Hepatocyte (in vitro differentiated cells): ENCODE measurements around the gene AGAP1.

Experiments
- EZH2 ChIP-seq: fragments of 200-600 bp; sonication (generic); IDR thresholded peaks from 2 replicates; pipeline ENCODE4 v1.6.1; 2016; ENCODE audit warnings: antibody characterized with exemption, mild to moderate bottlenecking, borderline replicate concordance
- EZH2phosphoT487 ChIP-seq: fragments of 200-600 bp; sonication (generic); IDR thresholded peaks from one replicate; pipeline ENCODE4 v1.6.1; 2018; ENCODE audit warnings: antibody characterized with exemption, mild to moderate bottlenecking, low read depth, moderate library complexity; ENCODE audit not compliant: unreplicated experiment, severe bottlenecking
- TF ChIP-seq, protein P1 (sequence below): fragments of 200-600 bp; sonication (generic); IDR thresholded peaks from 2 replicates; pipeline ENCODE4 v1.5.1; 2016; ENCODE audit warnings: antibody characterized with exemption, mild to moderate bottlenecking; ENCODE audit not compliant: poor library complexity

DNA sequence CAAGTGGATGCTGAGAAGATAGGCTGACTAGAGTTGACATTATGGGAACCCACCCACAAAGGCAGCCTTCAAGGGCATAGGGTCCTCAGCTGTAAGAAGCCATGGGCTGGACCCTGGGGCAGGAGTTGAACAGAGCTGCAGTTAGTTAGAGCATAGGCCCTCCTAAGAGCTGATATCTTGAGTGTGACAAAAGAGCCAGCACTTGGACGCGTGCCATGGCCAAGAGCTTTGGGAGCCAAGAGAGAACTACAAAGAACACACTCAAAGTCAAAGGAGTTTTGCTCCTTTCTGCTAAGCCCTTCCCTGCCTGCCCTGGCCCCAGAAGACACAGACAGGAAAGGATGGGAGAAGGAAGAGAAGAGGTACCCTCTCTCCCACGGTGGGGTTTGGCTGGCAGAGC, 29.9 kb upstream of the AGAP1 start:
- TF ChIP-seq, protein P1, sequence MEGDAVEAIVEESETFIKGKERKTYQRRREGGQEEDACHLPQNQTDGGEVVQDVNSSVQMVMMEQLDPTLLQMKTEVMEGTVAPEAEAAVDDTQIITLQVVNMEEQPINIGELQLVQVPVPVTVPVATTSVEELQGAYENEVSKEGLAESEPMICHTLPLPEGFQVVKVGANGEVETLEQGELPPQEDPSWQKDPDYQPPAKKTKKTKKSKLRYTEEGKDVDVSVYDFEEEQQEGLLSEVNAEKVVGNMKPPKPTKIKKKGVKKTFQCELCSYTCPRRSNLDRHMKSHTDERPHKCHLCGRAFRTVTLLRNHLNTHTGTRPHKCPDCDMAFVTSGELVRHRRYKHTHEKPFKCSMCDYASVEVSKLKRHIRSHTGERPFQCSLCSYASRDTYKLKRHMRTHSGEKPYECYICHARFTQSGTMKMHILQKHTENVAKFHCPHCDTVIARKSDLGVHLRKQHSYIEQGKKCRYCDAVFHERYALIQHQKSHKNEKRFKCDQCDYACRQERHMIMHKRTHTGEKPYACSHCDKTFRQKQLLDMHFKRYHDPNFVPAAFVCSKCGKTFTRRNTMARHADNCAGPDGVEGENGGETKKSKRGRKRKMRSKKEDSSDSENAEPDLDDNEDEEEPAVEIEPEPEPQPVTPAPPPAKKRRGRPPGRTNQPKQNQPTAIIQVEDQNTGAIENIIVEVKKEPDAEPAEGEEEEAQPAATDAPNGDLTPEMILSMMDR: no peak
- TF ChIP-seq EZH2phosphoT487 (no peak), EZH2 (no peak)
